HuH-7.5 (cell line): Measurements from ENCODE around the gene MAGEA4.
"Not testable (repeated sequence)": the region's sequence is repeated elsewhere in the genome, so short reads cannot be mapped to it uniquely, and the experiment has no call there.

Source experiments
- DNase-seq: peaks from one replicate; pipeline ENCODE4 v3.0.0; 2011; ENCODE audit warnings: low spot score

Gene MAGEA4, protein sequence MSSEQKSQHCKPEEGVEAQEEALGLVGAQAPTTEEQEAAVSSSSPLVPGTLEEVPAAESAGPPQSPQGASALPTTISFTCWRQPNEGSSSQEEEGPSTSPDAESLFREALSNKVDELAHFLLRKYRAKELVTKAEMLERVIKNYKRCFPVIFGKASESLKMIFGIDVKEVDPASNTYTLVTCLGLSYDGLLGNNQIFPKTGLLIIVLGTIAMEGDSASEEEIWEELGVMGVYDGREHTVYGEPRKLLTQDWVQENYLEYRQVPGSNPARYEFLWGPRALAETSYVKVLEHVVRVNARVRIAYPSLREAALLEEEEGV

DNA sequence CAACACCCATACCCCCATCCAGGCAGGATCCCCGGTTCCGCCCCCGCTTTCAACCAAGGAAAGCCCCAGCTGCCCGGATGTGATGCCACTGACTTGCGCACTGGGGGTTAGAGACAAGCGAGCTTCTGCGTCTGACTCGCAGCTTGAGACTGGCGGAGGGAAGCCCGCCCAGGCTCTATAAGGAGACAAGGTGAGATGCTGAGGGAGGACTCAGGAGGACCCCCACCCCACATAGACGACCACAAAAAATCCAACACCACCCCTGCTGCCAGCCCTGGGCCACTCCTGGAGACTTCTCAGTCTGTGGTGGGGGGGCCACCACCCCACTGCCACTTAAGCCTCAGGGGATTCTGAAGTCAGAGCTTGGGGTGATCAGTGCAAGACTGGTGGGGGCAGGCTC, at the start of gene MAGEA4:
Gene MAGEA4, plus strand, starts transcription at position 110 of the 400 bp plus-strand sequence. CDS start 10,776 bp downstream, outside the sequence.
- no peak for DNase-seq

DNA sequence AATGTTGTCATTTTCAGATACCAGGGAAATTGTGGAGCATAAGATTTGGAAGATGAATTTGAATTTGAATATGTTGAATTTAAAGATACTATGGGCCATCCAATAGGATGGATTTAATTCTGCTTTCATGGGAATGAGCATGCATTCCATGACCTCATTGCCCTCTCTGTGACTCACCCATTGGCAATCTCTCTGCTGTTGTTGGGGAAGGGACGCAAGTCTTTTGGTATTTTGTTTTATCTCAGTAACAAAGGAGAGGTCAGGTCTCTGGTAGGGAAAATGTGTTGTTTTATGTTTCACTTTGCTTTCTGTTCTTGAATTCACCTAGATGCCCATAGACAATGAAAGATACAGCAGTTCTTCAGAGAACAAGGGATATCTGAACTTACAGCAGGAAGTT, 42.1 kb upstream of the MAGEA4 start:
- DNase-seq, result no peak

DNA sequence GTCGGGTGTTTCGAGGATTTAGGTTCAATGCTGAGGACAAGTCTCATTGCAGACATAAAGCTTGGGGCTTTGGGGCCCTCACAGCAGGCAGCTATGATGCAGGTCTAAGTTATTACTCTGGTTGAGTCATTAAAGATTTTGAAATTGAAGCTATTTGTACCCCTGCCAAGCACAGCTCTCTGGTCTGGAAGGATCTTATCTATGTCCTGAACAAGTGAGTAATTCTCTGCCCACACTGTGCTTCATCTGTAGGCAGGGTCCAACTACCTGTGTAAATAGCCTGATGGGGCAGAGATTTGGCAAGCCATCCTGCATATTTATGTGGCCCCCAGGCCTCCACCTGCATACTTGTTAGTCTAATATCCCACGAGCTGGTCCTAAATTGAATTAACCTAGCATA, 41.4 kb upstream of the MAGEA4 start:
- DNase-seq, result no peak

DNA sequence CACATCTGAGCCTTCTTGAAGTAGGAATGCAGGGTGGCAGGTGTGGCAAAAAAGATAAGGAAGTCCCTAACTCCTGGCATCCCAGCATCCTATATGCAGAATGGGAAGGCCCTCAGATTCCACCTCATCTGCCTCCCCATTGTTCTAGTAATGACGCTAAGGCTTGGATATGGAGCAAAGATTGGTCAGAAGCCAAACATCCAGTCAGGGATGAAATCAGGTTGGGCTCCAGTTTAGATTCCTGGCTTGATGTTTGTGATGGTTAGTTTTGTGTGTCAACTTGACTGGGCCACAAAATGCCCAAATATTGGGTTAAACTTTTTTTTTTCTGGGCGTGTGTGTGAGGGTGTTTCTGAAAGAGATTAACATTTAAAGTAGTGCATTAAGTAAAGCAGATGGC, 39.6 kb upstream of the MAGEA4 start:
- no peak for DNase-seq

DNA sequence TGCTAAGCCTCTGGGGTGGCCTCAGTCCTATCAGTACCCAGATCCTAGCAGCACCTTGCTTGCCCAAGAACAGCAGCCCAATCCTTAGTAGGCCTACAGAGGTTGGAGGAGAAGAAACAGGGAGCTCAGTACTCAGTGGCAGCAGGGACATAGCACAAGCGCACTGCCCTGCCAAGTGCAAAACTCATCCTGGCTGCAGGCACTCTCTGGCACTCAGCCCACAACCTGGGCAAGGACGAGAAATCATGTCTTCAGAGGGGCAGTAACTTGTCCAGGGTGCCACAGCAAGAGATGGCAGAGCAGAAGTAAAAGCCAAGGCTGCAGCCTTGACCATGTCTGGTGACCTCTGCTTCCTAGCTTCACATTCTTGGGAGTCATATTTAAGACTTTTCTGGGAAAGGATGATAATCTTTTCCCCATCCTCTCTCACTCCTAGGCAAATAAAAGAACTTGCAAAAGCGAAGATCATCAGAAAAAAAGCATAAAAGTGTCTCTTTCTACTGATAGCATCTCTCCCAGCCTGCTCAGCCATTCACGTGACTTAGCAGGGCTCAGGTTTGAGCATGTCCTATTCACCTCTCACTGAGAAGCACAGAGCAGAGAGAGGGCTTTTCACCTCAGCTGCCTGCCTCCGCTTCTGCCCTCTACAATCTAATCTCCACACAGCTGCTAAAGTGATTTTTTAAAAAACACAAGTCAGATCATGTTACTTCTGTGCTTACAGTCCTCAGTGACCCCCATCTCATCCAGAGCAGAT, 37.2 kb upstream of the MAGEA4 start:
- no peak for DNase-seq

DNA sequence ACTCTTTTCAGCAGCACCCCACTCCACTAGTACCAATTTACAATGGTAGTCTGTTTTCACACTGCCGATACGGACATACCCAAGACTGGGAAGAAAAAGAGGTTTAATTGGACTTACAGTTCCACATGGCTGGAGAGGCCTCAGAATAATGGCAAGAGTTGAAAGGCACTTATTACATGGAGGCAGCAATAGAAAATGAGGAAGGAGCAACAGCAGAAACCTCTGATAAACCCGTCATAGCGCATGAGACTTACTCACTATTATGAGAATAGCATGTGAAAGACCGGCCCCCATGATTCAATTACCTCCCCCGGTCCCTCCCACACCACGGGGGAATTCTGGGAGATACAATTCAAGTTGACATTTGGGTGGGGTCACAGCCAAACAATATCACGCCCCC, 34.1 kb upstream of the MAGEA4 start:
- DNase-seq, result no peak

DNA sequence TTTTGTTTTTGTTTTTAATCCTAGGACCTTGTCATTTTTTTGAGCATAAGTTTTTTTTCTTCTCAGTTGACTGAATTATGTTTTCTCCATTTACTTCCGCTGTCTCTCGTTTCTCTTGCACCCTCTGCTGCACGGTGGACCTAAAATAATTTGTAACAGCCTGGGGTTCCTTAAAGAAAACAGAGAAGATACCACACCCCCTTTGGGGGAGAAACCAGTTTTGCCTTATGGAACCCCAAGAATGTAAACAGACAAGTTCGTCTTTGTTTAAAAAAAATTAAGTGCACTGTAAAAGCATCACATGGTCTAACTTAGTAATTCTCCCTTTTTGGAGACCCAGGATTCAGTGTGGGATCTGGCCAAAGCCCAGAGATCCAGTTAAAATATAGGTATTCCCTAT, 32.8 kb upstream of the MAGEA4 start:
- DNase-seq, result no peak

DNA sequence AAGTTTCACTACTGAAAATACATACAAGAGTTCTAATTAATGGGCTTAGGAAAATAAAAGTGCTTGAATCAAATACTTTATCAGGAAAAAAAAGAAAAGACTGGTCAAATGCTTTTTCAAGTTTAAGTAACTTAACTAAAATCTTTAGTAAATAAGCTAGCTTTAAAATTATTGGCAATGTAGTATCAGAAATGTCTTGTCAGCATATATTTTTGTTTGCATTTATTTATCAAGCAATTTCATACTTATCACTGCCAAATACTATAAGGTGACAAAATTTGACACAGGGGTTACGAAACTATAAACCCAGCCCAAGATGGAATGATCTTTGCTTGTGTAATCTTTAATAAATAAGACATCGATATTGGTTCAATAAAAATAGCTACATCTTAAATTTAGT, 31.8 kb upstream of the MAGEA4 start:
- no peak for DNase-seq

DNA sequence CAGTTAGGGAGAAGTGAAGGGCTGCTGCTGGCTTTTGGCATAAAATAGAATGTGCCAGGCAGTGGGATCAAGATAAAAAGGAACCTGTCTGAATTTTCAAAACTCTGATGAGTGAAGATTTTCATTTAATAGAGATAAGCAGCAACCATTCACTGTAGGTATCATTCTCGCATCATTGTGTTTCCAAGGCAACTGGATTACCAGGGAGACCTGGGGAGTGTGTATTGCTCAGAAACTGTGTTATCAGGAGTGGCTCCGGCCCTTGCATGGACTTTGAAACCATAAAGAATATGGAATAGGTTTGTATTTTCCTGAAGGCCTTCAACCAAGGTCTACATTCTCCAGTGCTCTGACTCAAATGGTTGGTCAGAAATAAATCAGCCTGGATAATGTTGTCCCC, 23.3 kb upstream of the MAGEA4 start:
- DNase-seq, result no peak

DNA sequence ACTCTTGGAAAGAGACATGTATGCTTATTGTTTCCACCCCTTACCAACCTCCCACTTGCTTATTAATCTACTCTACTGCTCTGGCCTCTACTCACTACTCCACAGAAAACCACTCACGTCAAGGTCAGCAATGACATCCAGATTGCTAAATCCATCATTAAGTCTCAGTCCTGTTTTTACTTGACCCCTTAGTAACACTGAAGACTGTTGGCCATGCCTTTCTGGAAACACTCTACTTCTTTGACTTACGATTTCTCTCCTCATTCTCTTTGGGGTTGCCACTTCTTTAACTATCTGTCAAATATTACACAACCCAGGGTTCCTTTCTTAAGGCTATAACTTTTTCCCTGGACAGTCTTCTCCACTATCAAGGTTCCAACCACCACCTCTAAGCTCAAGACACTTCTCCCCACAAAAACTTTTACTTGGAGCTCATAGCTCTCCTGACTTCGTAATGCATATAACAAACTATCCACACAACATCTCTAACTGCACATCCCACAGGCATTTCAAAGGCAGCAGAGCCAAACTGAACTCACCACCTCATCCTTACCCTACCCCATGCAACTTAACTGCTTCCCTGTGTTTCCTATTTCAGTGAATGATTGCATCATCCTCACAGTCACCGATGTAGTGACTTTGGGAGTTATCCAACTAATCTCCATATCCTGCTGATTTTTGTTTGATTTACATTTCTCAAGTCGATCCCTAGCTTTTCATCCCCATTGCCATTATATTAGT, 15.8 kb upstream of the MAGEA4 start:
- no peak for DNase-seq

DNA sequence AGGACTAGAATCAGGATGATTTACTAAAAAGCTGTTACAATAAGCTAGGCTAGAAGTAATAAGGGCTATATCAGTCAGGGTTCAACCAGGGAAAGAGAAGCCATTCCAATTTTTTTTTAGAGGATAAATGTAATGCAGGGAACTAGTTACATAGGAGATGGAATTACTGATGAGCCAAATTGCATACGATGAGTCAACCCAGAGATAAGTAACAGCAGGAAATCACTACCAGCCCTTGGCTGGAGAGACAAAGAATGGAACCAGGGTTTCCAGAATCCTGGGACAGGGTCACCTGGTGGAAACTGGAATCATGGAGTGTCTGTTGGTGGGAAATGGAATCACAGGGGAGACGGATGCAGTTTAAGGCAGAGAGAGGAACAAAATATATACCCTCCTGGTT, 13.1 kb upstream of the MAGEA4 start:
- no peak for DNase-seq

DNA sequence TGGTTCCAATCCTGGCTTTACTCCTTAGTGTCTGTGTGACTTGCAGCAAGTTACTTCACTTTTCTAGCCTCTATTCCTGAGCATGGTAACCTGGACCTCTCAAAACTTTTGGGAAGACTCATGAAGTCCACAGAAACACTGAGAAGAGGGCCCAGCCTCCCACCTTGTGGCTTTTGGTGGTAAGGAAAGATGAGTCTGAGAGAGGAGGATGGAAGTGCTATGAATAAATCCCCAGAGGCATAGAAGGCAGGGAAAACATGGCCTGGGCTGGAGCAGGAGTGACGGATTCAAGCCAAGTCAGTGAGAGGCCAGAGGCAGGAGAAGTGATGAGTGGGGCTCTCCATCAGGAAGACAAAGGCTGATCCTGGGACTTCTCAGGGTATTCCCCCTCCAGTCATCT, 10.9 kb upstream of the MAGEA4 start:
- DNase-seq, result no peak

DNA sequence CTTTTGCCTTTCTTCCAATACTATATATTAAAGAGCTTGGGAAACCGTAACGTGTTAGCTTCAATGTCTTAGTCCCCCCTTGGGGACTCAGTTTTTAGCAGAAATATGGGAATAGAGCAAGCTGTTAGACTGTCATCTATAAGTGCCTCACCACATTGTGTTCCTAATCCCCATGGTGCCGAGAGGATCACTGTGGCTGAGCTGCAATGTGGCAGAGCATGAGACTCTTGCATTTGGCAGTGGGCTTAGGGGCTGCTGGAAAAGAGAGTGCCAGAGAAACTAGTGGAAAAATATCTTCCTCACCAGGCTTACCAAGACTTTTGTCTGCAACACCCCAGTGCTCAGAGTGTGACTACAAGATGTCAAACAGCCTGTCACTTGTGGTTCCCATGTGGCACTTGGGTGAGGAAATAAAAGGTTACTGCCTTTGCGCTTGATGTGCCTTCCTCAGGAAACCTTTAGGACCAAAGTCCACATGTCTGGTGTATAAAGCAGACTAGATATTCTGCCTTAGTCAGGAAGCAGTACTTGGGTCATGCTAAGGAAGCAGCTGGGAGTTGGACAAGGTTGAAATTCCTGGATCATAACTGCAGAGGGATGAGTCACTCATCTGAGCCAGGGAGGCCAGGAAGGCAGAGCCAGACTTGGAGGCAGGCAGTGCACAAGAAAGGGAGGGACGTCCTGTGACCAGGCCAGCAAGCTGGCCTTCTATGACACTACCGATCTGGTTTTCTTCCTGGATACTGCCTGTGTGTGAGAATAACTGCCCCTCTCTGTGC, 9.7 kb upstream of the MAGEA4 start:
- DNase-seq, result no peak

DNA sequence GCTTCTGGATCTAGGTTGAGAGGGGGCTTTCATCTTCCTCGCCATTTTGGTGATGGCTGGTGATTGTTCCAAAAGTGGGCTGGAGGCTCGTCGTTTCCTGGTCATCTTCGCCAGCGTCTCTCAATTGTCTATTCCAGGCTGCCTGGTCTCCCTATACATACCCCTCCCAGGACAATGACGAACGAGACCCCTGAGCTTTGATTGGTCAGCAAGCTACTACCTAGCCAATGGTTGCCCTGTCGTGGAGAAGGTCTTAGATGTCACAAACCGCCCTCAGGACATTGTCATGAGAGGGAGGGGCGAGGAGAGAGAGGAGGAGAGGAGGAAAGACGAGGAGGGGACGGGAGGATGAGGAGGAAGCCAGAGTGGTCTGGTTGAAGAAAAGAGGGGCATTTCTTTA, 7.7 kb upstream of the MAGEA4 start:
- no peak for DNase-seq

DNA sequence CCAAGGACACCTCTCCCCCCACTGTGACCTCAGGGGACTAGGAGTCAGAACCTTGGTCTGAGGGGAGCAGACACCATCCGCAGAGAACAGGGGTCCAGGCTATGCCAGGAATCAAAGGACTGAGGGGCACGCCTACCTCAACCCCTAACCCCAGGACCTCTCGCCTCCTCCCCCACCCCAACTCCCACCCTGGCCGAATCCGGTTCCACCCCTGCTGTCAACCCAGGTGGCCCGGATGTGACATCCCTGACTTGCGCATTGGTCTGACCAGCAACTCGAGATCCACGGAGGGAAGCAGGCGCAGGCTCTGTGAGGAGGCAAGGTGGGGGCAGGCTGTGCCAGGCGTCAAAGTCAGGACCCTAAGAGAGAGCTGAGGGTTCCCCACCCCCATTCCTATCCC, 468 bp upstream of the MAGEA4 start:
- no peak for DNase-seq

DNA sequence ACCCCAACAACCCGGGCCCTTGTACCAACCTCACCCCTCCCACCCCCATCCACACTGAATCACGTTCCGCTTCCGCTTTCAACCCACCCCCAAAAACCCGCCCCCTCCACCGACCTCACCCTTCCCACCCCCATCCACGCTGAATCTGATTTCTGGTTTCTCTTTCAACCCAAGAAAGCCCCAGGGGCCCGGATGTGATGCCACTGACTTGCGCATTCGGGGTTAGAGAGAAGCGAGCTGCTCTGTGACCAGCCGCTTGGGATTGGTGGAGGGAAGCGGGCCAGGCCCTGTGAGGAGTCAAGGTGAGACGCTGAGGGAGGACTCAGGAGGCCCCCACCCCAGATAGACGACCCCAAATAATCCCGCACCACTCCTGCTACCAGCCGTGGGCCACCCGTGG, 6.0 kb downstream of the MAGEA4 start:
- DNase-seq, result not testable (repeated sequence)

DNA sequence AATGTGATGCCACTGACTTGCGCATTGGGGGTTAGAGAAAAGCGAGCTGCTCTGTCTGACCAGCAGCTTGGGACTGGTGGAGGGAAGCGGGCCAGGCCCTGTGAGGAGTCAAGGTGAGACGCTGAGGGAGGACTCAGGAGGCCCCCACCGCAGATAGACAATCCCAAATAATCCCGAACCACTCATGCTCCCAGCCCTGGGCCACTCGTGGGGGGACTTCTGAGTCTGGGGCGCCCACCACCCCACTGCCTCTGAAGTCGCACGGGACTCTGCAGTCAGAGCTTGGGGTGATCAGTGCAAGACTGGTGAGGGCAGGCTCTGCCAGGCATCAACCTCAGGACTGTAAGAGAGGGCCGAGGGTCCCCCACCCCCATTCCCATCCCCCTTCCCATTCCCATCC, 6.9 kb downstream of the MAGEA4 start:
- no peak for DNase-seq

DNA sequence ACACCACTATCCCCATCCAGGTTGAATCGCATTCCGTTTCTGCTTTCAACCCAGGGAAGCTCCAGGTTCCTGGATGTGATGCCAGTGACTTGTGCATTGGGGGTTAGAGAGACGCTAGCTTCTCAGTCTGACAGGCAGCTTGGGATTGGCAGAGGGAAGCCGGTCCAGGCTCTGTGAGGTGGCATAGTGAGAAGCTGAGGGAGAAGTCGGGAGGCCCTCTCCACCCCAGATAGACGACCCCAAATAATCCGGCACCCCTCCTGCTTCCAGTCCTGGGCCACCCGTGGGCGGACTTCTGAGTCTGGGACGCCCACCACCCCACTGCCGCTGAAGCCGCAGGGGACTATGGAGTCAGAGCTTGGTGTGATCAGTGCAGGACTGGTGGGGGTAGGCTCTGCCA, 7.4 kb downstream of the MAGEA4 start:
- no peak for DNase-seq

DNA sequence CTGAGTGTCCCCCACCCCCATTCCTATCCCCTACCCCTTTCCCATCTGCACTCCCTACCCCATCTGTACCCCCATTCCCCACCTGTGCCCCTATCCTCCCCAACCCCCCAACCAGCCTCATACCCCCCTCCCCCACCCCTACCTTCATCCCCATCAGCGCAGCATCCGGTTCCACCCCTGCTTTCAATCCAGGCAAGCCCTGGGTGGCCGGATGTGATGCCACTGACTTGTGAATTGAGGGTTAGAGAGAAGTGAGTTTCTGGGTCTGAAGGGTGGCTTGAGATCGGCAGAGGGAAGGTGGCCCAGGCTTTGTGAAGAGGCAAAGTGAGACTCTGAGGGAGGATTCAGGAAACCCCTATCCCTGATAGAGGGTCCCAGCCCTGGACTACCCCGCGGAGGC, 7.8 kb downstream of the MAGEA4 start:
- no peak for DNase-seq

DNA sequence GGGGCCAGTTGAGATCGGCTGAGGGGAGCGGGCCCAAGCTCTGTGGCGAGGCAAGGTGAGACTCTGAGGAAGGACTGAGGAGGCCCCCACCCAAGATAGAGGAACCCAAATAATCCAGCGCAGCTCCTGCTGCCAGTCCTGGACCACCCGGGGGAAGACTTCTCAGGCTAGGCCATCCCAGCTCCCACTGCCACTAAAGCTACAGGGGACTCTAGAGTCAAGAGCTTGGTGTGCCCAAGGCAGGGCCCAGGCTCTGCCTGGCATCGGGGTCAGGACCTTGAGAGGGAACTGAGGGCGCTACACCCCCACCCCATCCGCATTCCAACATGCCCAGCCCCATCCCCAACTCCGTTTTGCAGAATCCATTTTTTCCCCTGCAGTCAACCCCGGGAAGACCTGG, 8.6 kb downstream of the MAGEA4 start:
- DNase-seq, result no peak

DNA sequence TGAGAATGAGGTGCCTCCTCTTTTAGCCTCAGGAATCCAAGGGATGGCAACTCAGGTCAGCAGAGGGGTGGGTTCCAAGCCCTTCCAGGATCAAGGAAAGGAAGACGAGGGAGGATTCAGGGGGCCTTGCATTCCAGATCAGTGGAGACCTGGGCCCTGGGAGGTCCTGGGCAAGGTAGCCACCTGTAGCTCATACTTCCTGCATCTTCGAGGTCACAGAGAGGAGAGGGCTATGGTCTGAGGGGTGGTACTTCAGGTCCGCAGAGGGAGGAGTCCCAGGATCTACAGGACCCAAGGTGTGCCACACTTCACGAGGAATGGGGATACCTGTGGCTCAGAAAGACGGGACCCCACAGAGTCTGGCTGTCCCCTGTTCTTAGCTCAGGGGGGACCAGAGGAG, 9.2 kb downstream of the MAGEA4 start:
- no peak for DNase-seq

DNA sequence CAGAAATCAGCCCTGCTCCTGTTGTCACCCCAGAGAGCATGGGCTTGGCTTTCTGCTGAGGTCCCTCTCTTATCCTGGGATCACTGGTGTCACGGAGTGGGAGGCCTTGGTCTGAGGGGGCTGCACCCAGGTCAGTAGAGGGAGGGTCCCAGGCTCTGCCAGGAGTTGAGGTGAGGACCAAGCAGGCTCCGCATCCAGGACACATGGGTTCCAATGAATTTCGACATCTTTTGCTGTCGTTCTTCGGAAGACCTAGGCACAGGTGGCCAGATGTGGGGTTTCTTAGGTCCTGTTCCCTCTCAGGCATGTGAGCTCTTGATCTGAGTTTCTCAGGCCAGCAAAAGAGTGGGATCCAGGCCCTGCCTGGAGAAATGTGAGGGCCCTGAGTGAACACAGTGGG, 10.0 kb downstream of the MAGEA4 start:
- no peak for DNase-seq
